Panc1 (cell line): ENCODE data around the gene CCDC6.
"Not testable (repeated sequence)": the region's sequence is repeated elsewhere in the genome, so short reads cannot be mapped to it uniquely, and the experiment has no call there.

Source experiments
- CTCF ChIP-seq: fragments of 450-650 bp; IDR thresholded peaks from 2 replicates; pipeline ENCODE4 v1.5.1; 2017; ENCODE audit warnings: mild to moderate bottlenecking
- SIN3A ChIP-seq: IDR thresholded peaks from 2 replicates; pipeline ENCODE4 v1.6.1; 2012; ENCODE audit warnings: low read depth, mild to moderate bottlenecking, low read length, moderate library complexity, borderline replicate concordance; ENCODE audit not compliant: insufficient read depth

DNA sequence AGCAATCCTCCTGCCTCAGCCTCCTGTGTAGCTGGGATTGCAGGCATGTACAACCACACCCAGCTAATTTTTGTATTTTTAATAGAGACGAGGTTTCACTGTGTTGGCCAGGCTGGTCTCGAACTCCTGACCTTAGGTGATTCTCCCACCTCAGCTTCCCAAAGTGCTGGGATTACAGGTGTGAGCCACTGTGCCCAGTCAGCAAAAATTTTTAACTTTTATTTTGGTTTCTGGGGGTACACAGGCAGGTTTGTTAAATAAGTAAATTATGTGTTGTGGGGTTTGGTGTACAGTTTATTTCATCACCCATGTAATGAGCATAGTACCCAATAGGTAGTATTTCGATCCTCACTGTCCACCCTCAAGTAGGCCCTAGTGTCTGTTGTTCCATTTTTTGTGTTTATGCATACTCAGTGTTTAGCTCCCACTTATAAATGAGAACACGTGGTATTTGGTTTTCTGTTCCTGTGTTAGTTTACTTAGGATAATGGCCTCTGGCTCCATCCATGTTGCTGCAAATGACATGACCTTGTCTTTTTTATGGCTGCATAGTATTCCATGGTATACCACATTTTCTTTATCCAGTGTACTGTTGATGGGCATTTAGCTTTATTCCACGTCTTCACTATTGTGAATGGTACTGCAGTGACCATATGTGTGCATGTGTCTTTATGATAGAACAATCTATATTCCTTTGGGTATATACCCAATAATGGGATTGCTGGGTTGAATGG lies 24.6 kb upstream of the CCDC6 start:
- not testable (repeated sequence) for TF ChIP-seq CTCF, SIN3A
